DND-41 (cell line): ENCODE results near the gene BASP1.

Experiments
- ATAC-seq: fragments of 200-7000 bp; cut with Tn5 transposase; 3 replicates; pipeline ENCODE4 v1.9.1; 2021; ENCODE audit warnings: low read depth; ENCODE audit not compliant: insufficient read depth
- DNase-seq: peaks from one replicate; pipeline ENCODE4 v3.0.0-alpha.2; 2020
- H2AFZ ChIP-seq: 2 replicates; pipeline ENCODE4 v1.6.0; 2012; ENCODE audit warnings: low read depth, low read length
- H3K27ac ChIP-seq: 2 replicates; pipeline ENCODE4 v1.5.1; 2012; ENCODE audit warnings: low read length, inconsistent platforms
- H3K27me3 ChIP-seq: fragments of 200-600 bp; sonication (generic); 2 replicates; pipeline ENCODE4 v1.6.0; 2012; ENCODE audit warnings: low read length, mild to moderate bottlenecking, inconsistent platforms; ENCODE audit not compliant: insufficient read depth, poor library complexity
- H3K36me3 ChIP-seq: 2 replicates; pipeline ENCODE4 v1.5.1; 2012; ENCODE audit warnings: low read length, inconsistent platforms; ENCODE audit not compliant: insufficient read depth
- H3K4me1 ChIP-seq: 2 replicates; pipeline ENCODE4 v1.5.1; 2012; ENCODE audit warnings: mild to moderate bottlenecking, low read length; ENCODE audit not compliant: insufficient read depth
- H3K4me2 ChIP-seq: 2 replicates; pipeline ENCODE4 v1.6.0; 2012; ENCODE audit warnings: mild to moderate bottlenecking, moderate library complexity, low read length, inconsistent platforms; ENCODE audit not compliant: insufficient read depth
- H3K4me3 ChIP-seq, 2 experiments: fragments of 200-600 bp in 1 of 2; shearing (Covaris generic) in 1 of 2; 2 replicates each; pipeline ENCODE4 v1.5.1; 2012 to 2016; ENCODE audit warnings: inconsistent platforms in 2 of 2, low read length in 2 of 2, mild to moderate bottlenecking in 2 of 2, low read depth in 1 of 2, moderate library complexity in 1 of 2
- H3K79me2 ChIP-seq: 2 replicates; pipeline ENCODE4 v1.6.0; 2012; ENCODE audit warnings: low read length, inconsistent platforms; ENCODE audit not compliant: insufficient read depth
- H3K9ac ChIP-seq: 2 replicates; pipeline ENCODE4 v1.6.0; 2012; ENCODE audit warnings: low read depth, mild to moderate bottlenecking, inconsistent platforms, low read length, moderate library complexity
- H3K9me3 ChIP-seq: 2 replicates; pipeline ENCODE4 v1.5.1; 2012; ENCODE audit warnings: low read length, moderate library complexity, mild to moderate bottlenecking, inconsistent platforms; ENCODE audit not compliant: insufficient read depth, severe bottlenecking
- H4K20me1 ChIP-seq: 2 replicates; pipeline ENCODE4 v1.6.0; 2012; ENCODE audit warnings: low read length; ENCODE audit not compliant: insufficient read depth
- CTCF ChIP-seq: IDR thresholded peaks from 2 replicates; pipeline ENCODE4 v1.5.1; 2012; ENCODE audit warnings: borderline replicate concordance, low read length, moderate library complexity, mild to moderate bottlenecking; ENCODE audit not compliant: poor library complexity, severe bottlenecking; ENCODE audit errors: extremely low read depth
- EZH2 ChIP-seq: IDR thresholded peaks from 3 replicates; pipeline ENCODE4 v1.6.1; 2012; ENCODE audit warnings: borderline replicate concordance, low read depth, mild to moderate bottlenecking, moderate library complexity, low read length, inconsistent platforms; ENCODE audit not compliant: severe bottlenecking

The BASP1 gene

GRCh38 chr5:17233488-17233887 lies 16.1 kb downstream of the BASP1 start:
- Histone ChIP-seq H3K27me3 (no peaks in the 10 kb centered on the region), H3K4me3 (no peak overlapping the region), H3K4me2 (no peak overlapping the region), H3K79me2 (no peaks in the 10 kb centered on the region), H3K36me3 (no peaks in the 10 kb centered on the region), H3K9ac (no peak overlapping the region), H3K27ac (no peak overlapping the region), H3K4me1 (no peaks in the 10 kb centered on the region), H3K9me3 (no peaks in the 10 kb centered on the region), H4K20me1 (no peaks in the 10 kb centered on the region), H2AFZ (no peak overlapping the region)
- no peak for TF ChIP-seq CTCF
- TF ChIP-seq EZH2: no peak
- no peak for ATAC-seq
- no peak for DNase-seq

- no peak overlapping the region for H3K27ac ChIP-seq
- no peak overlapping the region for H3K4me3 ChIP-seq
- no peak overlapping the region for H2AFZ ChIP-seq
Measured at GRCh38 chr5:17234374-17234773, 16.9 kb downstream of the BASP1 start.

GRCh38 chr5:17235731-17236330 lies 18.4 kb downstream of the BASP1 start:
- Histone ChIP-seq H3K4me3 (no peak overlapping the region), H3K79me2 (no peaks in the 10 kb centered on the region), H3K9me3 (no peaks in the 10 kb centered on the region), H3K9ac (no peak overlapping the region), H3K27ac (no peak overlapping the region), H2AFZ (no peak overlapping the region), H3K27me3 (no peaks in the 10 kb centered on the region), H3K4me1 (no peaks in the 10 kb centered on the region), H4K20me1 (no peaks in the 10 kb centered on the region), H3K4me2 (no peak overlapping the region), H3K36me3 (no peaks in the 10 kb centered on the region)
- no peak for TF ChIP-seq EZH2
- no peak for TF ChIP-seq CTCF
- ATAC-seq (no peak), DNase-seq (no peak)

More at GRCh38 chr5:17234374-17234773, 16.9 kb downstream of the BASP1 start:
- no peaks in the 10 kb centered on the region for H4K20me1 ChIP-seq
- no peak overlapping the region for H3K9ac ChIP-seq
- no peak overlapping the region for H3K4me2 ChIP-seq
- no peaks in the 10 kb centered on the region for H3K4me1 ChIP-seq
- no peak for ATAC-seq
- no peak for TF ChIP-seq CTCF
- TF ChIP-seq EZH2: no peak
- H3K79me2 ChIP-seq: no peaks in the 10 kb centered on the region
- DNase-seq: no peak
- H3K9me3 ChIP-seq: no peaks in the 10 kb centered on the region
- no peaks in the 10 kb centered on the region for H3K36me3 ChIP-seq
- H3K27me3 ChIP-seq: no peaks in the 10 kb centered on the region
